NCI-H2029 (cell line): Measurements from ENCODE around the gene DGAT2L6.
"Not testable (repeated sequence)": the region's sequence is repeated elsewhere in the genome, so short reads cannot be mapped to it uniquely, and the experiment has no call there.

Experiments
- DNase-seq: peaks from one replicate; lab custom pipeline; 2025; lab: John Stamatoyannopoulos, UW

Gene DGAT2L6

GRCh38 chrX:70196961-70197720 lies 19.9 kb downstream of the DGAT2L6 start:
- peak; percentile 52 for DNase-seq

DNA sequence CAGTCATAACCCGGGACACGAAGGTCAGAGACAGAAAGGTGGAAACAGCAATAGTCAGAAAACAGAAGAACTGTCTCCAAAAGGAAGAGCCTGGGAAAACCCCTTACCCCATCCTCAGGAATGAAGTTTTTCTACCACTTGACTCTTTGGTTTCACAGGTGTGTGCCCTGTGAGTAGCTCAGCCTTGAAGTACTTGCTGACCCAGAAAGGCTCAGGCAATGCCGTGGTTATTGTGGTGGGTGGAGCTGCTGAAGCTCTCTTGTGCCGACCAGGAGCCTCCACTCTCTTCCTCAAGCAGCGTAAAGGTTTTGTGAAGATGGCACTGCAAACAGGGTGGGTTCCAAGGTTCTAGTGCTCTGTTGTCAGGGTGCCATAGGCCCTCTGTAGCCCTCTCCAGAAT lies 24.4 kb downstream of the DGAT2L6 start:
- DNase-seq = no peak

DNA sequence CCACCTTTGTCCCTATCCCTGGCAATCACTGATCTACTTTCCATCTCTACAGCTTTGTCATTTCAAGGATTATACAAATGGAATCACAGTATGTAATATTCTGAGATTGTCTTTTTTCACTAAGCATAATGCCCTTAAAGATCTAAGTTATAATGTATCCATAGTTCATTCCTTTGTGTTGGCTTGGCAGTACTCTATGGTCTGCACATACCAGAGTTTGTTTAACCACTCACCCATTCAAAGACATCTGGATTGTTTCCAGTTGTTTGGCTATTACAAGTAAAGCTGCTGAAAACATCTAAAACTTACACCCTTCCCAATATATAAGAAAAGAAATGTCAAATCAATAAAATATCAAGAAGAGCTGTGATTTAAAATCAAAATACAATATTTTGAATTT lies 31.2 kb downstream of the DGAT2L6 start:
- peak; percentile 8 for DNase-seq

GRCh38 chrX:70209570-70209969 lies 32.3 kb downstream of the DGAT2L6 start:
- not testable (repeated sequence) for DNase-seq

DNA sequence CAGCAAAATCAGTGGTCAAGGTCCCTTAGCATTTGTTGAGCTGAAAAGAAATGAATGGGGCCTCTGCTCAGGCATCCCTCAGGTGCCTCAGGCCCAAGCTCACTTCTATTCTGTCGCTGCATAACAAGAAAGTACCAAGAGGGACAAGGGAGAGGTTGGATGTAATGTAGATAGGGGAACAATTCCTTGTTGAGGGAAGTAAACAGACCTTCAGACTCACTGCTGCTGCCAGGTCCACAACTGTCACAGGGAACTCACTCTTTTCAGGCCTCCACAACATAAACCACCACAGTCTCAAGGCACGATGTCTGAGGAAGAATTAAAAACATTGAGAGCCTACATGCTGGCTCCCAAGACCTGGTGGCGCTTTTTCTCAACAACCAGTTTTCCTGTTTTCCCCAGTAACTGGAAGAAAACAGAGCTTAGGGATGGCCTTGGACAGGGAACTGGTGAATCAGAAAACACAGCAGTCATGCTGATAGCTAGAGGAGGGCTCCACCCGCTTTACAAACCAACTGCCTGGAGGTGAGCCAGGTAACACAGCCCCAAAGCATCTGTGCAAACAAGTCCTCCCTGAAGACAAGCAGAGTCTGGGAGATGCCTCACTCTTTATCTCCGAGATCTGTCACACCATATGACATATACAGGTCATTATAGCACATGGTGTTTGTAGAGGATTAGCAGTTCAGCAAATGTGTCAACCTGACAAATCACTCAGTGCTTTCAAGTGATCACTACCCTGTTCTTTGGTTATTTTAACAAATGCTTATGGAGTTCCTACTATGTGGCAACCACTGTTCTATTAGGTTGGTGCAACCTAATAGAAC lies 42.9 kb downstream of the DGAT2L6 start:
- peak; percentile 90 for DNase-seq

GRCh38 chrX:70226048-70226447 lies 48.8 kb downstream of the DGAT2L6 start:
- DNase-seq = no peak

DNA sequence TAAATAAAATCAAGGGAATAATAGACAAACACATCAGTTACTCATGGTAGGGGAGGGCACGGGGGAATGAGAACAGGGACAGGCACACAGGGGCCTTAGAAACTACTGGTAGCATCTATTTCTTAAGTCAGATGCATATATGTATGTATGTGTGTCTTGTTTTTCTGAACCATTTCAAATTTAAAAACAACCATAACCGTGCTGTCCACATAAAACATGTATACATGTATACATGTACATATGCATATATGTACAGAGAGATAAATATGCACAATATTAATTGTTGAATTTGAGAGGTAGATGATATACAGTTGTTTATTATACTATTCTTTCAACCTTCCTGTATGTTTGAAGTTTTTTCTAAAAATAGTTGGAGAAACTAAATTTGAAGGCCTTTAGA lies 49.4 kb downstream of the DGAT2L6 start:
- no peak for DNase-seq

GRCh38 chrX:70231666-70232065 lies 54.4 kb downstream of the DGAT2L6 start:
- no peak for DNase-seq

GRCh38 chrX:70234355-70234754 lies 57.1 kb downstream of the DGAT2L6 start, which contains the start of gene AWAT1:
TSS of gene AWAT1 (plus strand) at chrX:70234655. CDS start at chrX:70234696, 41 bp downstream.
- no peak for DNase-seq

- DNase-seq = no peak
These were observed 63.5 kb downstream of the DGAT2L6 start for GRCh38 chrX:70240751-70241150.

GRCh38 chrX:70241501-70241900 lies 64.2 kb downstream of the DGAT2L6 start:
- no peak for DNase-seq

- DNase-seq = not testable (repeated sequence)
These were observed 66.3 kb downstream of the DGAT2L6 start for GRCh38 chrX:70243601-70244000.

DNA sequence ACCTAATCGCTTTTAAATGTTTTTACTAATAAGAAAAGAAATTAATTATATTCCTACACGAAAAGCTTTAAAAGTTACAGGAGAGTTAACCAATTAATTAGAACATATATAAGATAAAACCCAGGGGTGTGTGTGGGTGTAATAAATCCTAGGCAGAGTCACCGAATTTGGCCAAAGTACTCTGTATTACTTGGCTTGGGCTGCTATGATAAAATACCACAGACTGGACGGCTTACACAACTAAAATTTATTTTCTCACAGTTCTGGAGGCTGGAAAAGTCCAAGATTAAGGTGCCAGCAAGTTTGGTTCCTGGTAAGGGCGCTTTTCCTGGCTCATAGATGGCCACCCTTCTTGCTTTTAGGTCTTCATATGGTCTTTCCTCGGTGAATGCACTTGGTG lies 67.6 kb downstream of the DGAT2L6 start:
- no peak for DNase-seq

GRCh38 chrX:70247252-70247651 lies 70.0 kb downstream of the DGAT2L6 start:
- DNase-seq = no peak

DNA sequence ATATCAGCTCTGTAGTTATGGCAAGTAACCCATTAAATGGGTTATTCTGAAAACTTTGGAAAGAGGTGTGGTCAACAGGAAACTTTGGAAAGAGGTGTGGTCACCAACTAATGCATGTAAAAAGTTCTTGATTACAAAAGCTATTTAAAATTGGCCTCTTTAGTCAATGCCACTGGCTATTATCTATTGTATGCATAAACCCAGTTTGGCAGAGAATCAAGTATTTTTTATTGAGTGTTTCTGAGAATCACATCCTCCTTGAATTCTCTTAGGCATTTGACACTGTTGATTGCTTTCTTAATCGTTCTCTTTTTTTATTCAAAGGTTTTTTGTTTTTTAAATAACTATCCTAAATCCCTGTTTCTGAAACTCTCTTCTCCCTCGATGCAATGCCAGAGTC lies 75.2 kb downstream of the DGAT2L6 start:
- no peak for DNase-seq

DNA sequence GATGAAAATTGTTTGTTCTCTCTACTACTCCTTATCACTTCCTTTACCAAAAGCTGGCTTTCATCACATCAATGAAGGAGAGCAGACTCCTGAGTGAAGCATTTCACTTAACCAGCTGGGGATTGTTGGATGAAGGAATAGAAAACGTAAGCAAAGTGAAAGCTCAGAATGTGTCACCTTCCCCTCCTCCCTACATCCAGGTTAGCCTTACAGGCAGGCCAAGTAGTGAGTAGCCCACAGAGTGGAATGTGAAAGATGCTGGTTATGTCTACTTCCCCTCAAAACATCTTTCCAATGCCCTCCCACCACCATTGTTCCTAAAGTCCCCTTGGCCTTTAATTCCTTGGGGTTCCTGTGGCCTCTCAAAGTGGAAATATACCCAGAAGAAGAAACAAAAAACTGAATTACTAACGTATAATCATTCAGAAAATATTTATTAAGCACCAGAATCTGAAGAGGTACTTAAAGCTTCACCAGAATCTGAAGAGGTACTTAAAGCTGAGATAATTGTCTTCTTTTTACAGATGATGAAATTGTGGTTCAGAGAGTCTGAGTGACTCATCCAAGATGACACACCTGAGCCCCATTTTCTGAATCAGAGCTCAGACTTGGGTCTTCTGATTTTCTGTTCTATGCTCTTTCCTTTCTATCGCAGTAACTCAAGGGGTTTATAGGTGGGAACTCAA lies 76.2 kb downstream of the DGAT2L6 start:
- no peak for DNase-seq

DNA sequence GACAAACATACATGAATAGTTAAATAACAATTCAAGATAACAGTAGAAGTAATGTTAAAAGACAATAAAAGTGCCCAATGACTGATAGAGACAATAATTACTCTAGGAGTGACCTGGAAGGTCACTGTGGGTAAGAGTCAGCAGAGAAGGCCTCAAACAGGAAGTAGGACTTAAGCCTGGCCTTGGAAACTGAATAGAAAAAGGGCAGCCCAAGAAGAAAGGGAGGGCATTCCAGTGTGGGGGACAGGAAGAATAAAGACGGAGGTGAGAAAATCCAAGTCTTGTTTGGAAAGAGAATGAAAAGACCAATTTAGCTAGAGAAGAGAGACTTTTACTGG lies 76.7 kb downstream of the DGAT2L6 start:
- no peak for DNase-seq

DNA sequence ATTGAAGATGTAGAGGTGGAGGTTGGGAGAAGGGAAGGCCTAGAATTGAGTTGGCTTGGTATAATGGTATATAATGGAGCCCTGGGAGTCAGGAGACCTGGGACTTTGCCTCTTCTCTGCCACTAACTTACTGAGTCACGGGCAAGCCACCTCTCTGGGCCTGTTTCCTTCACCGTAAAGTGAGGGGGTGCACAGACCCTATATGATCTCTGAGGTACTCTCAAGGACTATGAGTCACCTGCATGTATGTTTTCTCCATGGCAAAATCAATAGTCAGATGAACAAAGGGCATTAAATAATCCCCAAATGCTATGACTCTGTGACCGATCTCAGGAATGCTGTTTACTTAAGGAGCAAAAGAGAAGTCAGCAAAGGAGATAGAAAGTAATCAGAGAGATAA lies 77.6 kb downstream of the DGAT2L6 start:
- DNase-seq = no peak
